Measurements from ENCODE around the gene BDKRB2.

DNA sequence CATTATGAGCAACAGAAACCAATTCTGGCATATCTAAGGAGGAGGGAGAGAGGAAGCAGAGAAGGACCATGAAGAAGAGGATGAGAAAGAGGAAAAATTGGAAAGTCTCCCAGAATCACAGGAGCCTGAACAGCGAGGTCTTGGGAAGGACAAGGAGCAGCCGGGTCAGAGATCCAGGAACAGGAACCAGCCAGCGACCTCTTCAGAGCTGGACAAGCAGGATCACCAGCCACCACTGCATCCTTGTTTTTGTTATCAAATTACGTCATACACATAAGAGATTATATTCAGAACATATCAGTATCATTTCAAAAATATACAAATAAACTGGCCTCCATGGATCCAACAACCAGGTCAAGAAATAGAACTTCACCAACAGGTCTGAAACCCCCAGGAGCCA, 22.1 kb upstream of the BDKRB2 start:
- TF ChIP-seq CTCF (IDR thresholded peaks at IDR 0.05 in 2 of 3, conservative IDR thresholded peaks at IDR 0.05 in 1 of 3; ENCODE audit: borderline replicate concordance in 1 of 3, insufficient read depth in 1 of 3, low read depth in 2 of 3, low read length in 2 of 3) (no peak), EZH2phosphoT487 (IDR thresholded peaks at IDR 0.05; ENCODE audit: borderline replicate concordance) (no peak), JUND (IDR thresholded peaks at IDR 0.05) (no peak), EZH2 (IDR thresholded peaks at IDR 0.05) (no peak), SIN3A (IDR thresholded peaks at IDR 0.05; ENCODE audit: low read depth) (no peak), POLR2AphosphoS5 (IDR thresholded peaks at IDR 0.05; ENCODE audit: low read depth, low read length) (no peak), RAD21 (IDR thresholded peaks at IDR 0.05; ENCODE audit: low read depth) (no peak)

Data from HCT116 (cell line).